ENCODE results near the gene ANKRD11. TPM values are rescaled to one million over a fixed set of nuclear protein-coding genes. Genes with fewer than 3 reads are reported as not detected.

The ANKRD11 gene
- total RNA-seq, 2 donors from 2014 or later, result 197 to 320 TPM

DNA sequence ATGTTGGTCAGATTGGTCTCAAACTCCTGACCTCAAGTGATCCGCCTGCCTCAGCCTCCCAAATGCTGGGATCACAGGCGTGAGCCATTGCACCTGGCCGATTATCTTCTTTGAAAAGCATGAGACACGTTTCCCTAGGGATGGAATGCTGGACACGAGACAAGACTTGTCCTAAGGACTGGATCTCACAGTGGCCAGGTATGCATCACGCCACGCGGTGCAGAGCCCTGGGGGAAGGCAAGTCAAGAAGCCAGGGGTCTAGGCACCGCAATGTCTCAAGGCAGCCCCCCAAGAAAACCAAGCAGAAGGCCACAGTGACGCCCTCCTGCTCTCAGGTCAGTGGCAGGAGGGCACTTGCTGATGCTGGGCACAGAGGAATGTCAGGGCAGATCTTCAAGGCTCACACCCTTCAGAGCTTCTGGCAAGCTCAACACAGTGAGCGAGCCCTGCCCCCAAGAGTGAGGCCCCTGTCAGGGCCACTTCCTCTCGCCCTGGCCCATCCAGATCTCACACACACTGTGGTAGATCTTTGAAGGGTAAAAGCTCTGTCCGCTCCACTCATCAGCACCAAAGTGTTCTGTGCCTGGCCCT is 138.2 kb downstream of the ANKRD11 start:
- Mint-ChIP-seq H3K4me3 (peak overlapping the region; percentile 16), H3K9me3 (no peaks in the 10 kb centered on the region), H3K4me1 (ENCODE audit: low read depth in 2 of 2) (peaks cover 60 to 75% of the 10 kb centered on the region in 2 donors), H3K36me3 (no peaks in the 10 kb centered on the region), H3K27ac (peak overlapping the region in 1 of 2 donors; percentile 61), H3K27me3 (no peaks in the 10 kb centered on the region)
- peak; percentile 65 to 73 for ATAC-seq
- no peak for DNase-seq (ENCODE audit: low spot score)

DNA sequence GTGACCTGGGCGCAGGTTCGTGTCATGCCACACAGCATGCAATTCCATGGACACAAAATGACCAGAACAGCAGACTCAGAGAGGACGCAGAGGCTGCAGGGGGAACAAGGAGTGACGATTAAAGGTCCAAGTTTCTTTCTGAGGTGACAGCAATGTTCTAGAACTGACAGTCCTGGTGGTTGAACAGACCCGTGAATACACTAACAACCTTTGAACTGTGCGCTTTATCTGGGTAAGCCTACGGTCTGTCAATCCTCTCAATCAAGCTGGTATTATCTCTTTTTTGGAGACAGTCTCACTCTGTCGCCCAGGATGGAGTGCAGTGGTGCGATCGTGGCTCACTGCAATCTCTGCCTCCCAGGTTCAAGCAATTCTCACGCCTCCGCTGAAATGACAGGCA is 138.7 kb downstream of the ANKRD11 start:
- peak overlapping the region; percentile 3 to 32 for H3K27ac Mint-ChIP-seq
- no peaks in the 10 kb centered on the region for H3K36me3 Mint-ChIP-seq
- ATAC-seq (no peak), DNase-seq (ENCODE audit: low spot score) (no peak)
- no peaks in the 10 kb centered on the region for H3K27me3 Mint-ChIP-seq
- peaks cover 61 to 75% of the 10 kb centered on the region in 2 donors for H3K4me1 Mint-ChIP-seq (ENCODE audit: low read depth in 2 of 2)
- H3K9me3 Mint-ChIP-seq, result no peaks in the 10 kb centered on the region
- H3K4me3 Mint-ChIP-seq, result peak overlapping the region; percentile 42

DNA sequence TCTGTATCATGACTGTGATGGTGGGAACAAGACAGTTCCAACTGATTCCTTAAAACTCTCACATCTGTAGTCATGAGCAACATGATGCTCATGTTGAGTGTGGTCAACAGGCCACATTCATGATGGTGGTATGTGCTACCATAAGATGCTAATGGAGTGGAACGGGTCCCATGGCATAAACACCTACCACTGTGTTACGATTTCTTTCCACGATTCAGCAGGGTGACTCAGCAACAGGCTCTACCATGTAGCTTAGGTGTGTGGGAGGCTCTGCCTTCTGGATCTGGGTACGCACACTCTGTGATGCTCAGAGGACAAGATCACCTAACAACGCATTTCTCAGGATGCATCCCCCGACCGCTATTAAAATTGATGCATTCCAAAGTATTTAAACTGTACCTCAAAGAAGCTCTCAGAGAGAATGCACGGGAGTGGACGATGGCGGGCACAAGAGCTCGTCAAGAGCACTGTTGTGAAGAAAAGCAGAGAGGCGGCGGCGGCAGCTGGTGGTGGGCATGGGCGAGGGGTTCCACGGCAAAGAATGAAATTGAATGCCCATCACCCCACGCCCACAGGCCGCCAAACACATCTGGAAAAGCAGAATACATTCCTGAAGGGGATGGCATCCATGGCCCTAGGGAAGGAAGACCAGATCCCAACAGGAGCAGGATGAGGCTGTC is 139.5 kb downstream of the ANKRD11 start:
- DNase-seq (ENCODE audit: low spot score) (no peak), ATAC-seq (peak in 1 of 2 donors; percentile 19)
- H3K27ac Mint-ChIP-seq, result peak overlapping the region; percentile 3 to 47
- no peaks in the 10 kb centered on the region for H3K27me3 Mint-ChIP-seq
- H3K9me3 Mint-ChIP-seq, result no peaks in the 10 kb centered on the region
- no peaks in the 10 kb centered on the region for H3K36me3 Mint-ChIP-seq
- peaks cover 68 to 83% of the 10 kb centered on the region in 2 donors for H3K4me1 Mint-ChIP-seq (ENCODE audit: low read depth in 2 of 2)
- H3K4me3 Mint-ChIP-seq, result peak overlapping the region; percentile 22

DNA sequence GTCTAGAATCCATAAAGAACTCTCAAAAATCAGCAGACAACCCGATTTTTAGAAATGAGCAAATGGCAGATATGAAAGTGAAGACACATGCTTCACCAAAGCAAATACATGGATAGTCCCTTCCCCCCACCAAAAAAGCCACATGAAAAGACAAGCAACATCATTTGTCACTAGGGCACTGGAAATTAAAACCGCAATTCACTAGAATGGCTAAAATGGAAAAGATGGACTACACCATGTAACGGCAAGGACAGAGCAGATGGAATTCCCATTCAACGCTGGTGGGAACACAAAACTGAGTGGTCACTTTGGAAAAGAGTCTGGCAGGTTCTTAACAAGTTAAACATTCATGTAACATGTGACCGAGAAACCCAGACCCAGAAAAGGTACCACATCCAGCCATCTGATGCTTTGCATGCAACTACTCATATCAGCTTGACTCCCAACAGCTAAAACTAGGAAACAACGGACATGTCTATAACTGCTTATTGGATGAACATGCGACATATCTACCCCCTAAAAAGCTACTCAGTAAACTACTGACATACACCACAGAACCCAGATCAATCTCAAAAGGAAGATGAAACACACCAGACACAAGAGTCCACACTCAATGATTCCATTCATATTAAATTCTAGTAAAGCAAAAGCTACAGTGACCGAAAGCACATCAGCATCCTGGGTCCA is 140.3 kb downstream of the ANKRD11 start:
- H3K9me3 Mint-ChIP-seq, result no peaks in the 10 kb centered on the region
- no peaks in the 10 kb centered on the region for H3K36me3 Mint-ChIP-seq
- peak overlapping the region; percentile 16 for H3K4me3 Mint-ChIP-seq
- peaks cover 68 to 81% of the 10 kb centered on the region in 2 donors for H3K4me1 Mint-ChIP-seq (ENCODE audit: low read depth in 2 of 2)
- ATAC-seq, result no peak
- DNase-seq (ENCODE audit: low spot score), result no peak
- peak overlapping the region; percentile 3 to 47 for H3K27ac Mint-ChIP-seq
- H3K27me3 Mint-ChIP-seq, result no peaks in the 10 kb centered on the region

DNA sequence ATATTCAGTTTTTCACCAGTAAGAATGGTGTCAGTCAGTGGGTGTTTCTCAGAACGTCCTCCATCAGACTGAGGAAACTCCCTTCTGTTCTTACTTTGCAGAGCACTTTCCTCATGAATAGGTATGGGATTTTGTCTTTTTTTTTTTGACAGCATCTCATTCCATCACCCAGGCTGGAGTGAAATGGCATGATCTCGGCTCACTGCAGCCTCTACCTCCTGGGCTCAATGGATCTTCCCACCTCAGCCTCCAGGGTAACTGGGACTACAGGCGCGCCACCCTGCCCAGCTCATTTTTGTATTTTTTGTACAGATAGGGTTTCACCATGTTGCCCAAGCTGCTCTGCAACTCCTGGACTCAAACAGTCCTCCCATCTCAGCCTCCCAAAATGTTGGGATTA is 142.6 kb downstream of the ANKRD11 start:
- DNase-seq (ENCODE audit: low spot score) (no peak), ATAC-seq (no peak)
- no peaks in the 10 kb centered on the region for H3K27me3 Mint-ChIP-seq
- H3K27ac Mint-ChIP-seq, result peak overlapping the region; percentile 41 to 59
- H3K9me3 Mint-ChIP-seq, result no peaks in the 10 kb centered on the region
- no peak overlapping the region for H3K4me3 Mint-ChIP-seq
- peaks cover 73 to 82% of the 10 kb centered on the region in 2 donors for H3K4me1 Mint-ChIP-seq (ENCODE audit: low read depth in 2 of 2)
- H3K36me3 Mint-ChIP-seq, result no peaks in the 10 kb centered on the region

DNA sequence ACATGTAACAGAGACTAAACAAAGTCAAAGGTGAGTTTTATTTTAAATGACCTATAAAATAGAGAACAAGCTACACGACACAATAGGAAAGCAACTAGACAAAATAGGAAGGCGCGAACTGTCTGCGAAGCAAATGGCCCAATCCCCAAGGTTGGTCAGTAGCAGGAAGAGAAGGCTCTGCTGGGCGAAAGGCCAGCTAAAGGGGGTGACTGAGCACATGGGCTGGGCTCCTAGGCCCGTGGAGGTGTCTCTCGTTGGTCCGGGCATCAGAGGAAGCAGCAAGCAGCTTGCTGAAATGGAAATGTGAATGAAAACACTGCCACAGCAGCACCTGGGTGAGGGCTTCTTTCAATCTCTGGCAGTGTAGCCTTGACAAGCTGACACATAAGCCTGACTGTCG is 143.5 kb downstream of the ANKRD11 start:
- Mint-ChIP-seq H3K4me3 (no peak overlapping the region), H3K4me1 (ENCODE audit: low read depth in 2 of 2) (peaks cover 69 to 78% of the 10 kb centered on the region in 2 donors)
- no peak for DNase-seq (ENCODE audit: low spot score)

DNA sequence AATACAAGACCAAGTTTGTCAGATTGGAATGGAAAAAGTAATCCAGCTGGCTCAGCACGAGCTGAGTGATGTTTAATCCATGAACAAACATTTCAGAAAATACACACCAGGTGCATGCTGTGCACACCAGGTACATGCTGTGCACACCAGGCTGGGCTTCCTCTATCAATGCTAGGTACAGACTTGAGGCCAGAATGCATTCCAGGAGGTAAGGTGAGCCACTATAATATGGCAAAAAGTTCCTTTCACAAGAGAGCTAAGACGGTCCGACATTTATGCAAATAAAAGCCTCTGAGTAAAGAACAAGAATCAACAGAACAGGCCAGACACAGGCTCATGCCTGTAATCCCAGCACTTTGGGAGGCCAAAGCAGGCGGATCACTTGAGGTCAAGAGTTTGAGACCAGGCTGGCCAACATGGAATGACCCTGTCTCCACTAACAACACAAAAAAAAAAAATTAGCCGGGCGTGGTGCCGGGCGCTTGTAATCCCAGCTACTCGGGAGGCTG is 144.7 kb downstream of the ANKRD11 start:
- peaks cover 67 to 74% of the 10 kb centered on the region in 2 donors for H3K4me1 Mint-ChIP-seq (ENCODE audit: low read depth in 2 of 2)
- no peaks in the 10 kb centered on the region for H3K36me3 Mint-ChIP-seq
- ATAC-seq, result no peak
- no peaks in the 10 kb centered on the region for H3K27me3 Mint-ChIP-seq
- H3K27ac Mint-ChIP-seq, result peak overlapping the region in 1 of 2 donors; percentile 59
- H3K9me3 Mint-ChIP-seq, result no peaks in the 10 kb centered on the region
- no peak overlapping the region for H3K4me3 Mint-ChIP-seq
- no peak for DNase-seq (ENCODE audit: low spot score)

More for the DNA sequence above, 143.5 kb downstream of the ANKRD11 start:
- Mint-ChIP-seq H3K9me3 (no peaks in the 10 kb centered on the region), H3K27me3 (no peaks in the 10 kb centered on the region), H3K36me3 (no peaks in the 10 kb centered on the region), H3K27ac (peak overlapping the region in 1 of 2 donors; percentile 59)
- no peak for ATAC-seq

DNA sequence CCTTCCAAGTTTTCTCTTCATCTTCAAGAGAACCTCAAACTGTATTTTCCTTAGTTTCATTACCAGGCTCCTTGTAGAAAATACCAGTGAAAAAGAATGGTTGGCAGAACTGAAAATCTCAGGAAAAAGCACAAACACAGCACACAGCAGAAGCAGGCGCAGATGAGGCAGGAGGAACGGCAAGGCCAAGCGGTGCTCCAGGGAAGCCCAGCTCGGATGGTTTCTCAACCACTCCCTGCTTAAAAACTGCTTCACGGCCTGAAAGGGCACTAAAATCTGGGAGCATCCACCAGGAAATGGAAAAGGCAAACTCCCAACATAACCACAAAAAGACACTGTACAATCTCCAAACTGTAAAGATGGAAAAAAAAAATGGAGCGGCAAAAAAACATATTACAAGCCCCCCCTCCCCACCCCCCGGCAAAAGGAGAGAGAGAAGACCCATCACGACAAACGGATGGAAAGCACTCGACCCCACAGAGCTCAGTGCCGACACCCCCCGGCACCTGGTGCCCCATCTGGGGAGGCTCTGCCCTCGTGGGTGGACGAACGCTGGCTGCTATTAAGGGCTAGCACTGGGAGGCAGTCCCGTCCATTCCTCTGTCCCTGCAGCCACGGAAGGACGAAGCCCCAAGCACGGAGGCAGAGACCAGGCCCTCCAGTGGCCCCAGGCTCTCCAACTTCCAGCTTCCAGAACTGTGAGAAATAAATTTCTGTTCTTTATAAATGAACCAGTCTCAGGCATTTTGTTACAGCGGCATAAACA is 145.3 kb downstream of the ANKRD11 start:
- Mint-ChIP-seq H3K4me1 (ENCODE audit: low read depth in 2 of 2) (peaks cover 65 to 70% of the 10 kb centered on the region in 2 donors), H3K36me3 (no peaks in the 10 kb centered on the region), H3K9me3 (no peaks in the 10 kb centered on the region), H3K27me3 (no peaks in the 10 kb centered on the region), H3K27ac (peak overlapping the region in 1 of 2 donors; percentile 59), H3K4me3 (no peak overlapping the region)
- no peak for ATAC-seq
- no peak for DNase-seq (ENCODE audit: low spot score)

DNA sequence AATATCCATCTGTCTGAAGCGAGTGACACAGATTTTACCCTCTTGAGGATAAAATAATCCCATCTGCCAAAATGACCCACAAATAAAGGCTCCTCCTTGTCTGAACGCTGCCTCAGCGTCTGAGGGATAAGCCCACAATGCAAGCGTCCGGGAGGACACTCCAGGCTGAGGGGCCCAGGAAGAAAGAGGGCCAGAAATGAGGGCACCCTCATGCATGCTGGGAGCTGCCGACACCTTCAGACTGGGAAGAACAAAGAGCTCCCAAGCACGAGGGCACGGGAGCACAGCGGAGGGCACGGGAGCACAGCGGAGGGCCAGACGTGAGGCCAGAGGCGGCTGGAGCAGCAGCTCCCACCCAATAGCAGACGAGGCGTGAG is 145.9 kb downstream of the ANKRD11 start:
- Mint-ChIP-seq H3K27ac (peak overlapping the region; percentile 23 to 33), H3K27me3 (no peaks in the 10 kb centered on the region), H3K9me3 (no peaks in the 10 kb centered on the region), H3K4me3 (no peak overlapping the region), H3K36me3 (no peaks in the 10 kb centered on the region), H3K4me1 (ENCODE audit: low read depth in 2 of 2) (peaks cover 63 to 68% of the 10 kb centered on the region in 2 donors)
- DNase-seq (ENCODE audit: low spot score) (no peak), ATAC-seq (no peak)

DNA sequence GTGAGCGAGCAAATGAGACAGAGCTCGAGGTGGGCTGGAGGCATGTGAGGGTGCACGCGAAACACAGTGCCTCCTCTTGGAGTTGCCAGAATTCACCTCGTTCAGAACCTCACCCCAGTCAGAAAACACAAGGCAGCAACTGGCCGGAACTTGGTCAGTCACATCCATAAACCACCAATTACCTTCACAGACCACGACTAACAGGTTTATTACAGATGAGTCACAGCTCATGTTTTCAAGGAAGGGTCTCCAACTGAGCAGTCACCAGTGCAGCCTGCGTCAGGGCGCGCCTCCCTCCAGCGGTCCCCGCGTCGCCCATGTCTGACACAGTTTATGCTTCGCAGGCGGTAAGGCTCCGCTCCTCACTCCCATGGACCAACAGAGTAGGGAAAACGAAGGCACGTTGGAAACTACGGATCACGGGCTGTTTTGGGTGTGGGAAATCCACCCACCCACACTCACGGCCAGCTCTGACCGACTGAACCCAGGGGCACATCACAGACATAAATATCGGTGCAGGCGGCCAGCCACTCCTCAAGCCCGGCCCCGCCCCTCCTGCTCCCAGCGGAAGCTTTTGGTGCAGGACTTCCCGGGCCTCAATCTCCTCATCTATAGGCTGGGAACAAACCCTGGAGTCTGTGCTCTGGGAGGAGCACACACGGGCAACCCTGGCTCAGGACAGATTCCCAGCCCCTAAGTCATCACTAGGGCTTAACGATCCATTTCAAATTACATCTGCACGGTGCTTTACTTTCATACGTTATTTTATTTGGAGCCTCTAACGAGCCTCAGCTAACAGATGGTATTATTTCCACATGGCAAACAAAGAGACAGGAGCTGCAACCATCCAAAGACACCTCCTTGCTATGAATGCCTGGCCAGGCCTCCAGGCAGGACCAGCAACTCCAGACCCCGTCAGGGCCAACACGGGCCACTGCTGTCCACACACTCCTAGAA is 146.6 kb downstream of the ANKRD11 start:
- DNase-seq (ENCODE audit: low spot score) (no peak), ATAC-seq (no peak)
- H3K36me3 Mint-ChIP-seq, result no peaks in the 10 kb centered on the region
- H3K4me3 Mint-ChIP-seq, result no peak overlapping the region
- H3K9me3 Mint-ChIP-seq, result no peaks in the 10 kb centered on the region
- H3K27me3 Mint-ChIP-seq, result no peaks in the 10 kb centered on the region
- peak overlapping the region; percentile 23 to 33 for H3K27ac Mint-ChIP-seq
- peaks cover 65 to 68% of the 10 kb centered on the region in 2 donors for H3K4me1 Mint-ChIP-seq (ENCODE audit: low read depth in 2 of 2)

DNA sequence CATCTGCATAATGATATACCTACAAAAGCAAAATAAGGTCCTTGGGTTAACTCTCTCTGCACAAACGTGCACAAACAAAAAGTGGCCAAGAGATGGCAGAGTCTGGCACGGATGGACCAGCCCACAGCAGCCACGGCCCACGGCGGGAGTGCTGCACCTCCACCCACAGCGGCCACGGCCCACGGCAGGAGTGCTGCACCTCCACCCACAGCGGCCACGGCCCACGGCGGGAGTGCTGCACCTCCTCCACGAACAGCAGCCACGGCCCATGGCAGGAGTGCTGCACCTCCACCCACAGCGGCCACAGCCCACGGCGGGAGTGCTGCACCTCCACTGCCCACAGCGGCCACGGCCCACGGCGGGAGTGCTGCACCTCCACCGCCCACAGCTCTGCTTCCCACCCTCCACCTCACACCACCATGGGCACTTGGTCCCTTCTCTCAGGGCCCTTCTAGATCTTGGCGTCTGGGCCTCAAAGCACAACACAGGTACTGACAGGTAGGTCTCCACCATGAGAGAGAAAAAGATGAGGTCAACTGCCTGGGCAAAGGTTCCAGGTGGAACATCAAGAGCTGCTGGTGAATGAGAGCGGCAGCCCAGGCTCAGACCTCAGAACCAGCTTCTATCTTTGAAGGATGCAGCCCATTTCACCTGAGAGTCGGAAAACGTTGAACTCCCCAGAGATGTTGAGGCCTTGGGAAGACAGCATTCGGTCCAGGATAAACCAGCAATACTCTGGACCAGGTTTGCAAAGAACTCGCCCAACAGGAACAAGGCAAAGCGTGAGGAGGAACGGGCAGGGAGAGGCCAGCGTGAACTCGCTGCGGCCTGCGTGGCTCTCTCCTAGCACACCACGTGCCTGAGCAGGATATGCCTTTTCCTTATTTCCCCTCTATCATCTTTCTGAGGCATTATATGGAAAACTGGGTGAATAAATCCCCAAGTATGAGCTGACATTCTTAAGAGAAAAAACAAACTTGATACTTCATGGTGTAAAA is 148.4 kb downstream of the ANKRD11 start:
- Mint-ChIP-seq H3K27me3 (no peaks in the 10 kb centered on the region), H3K9me3 (no peaks in the 10 kb centered on the region), H3K36me3 (no peaks in the 10 kb centered on the region), H3K4me3 (no peak overlapping the region), H3K27ac (peak overlapping the region; percentile 25 to 60), H3K4me1 (ENCODE audit: low read depth in 2 of 2) (peaks cover 52 to 65% of the 10 kb centered on the region in 2 donors)
- ATAC-seq (peak in 1 of 2 donors; percentile 48), DNase-seq (ENCODE audit: low spot score) (no peak)

DNA sequence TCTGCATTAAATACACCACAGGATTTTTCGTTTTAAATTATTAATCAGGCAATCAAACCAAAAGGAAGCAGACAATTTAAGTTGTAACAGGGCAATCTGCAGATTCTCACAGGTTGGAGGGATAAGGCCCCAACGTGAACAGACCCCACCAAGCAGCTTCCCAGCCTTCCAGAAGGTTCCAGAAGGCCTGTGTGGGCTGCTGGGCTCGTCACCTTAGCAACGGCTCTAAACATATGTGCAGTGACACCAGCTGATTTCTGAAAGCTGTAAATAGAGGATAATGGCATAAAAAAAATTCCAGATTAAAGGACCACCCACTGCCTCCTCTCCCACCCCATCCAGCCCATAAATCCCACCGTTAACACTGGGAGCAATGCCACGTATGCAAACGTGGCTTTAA is 149.1 kb downstream of the ANKRD11 start:
- Mint-ChIP-seq H3K4me3 (peak overlapping the region; percentile 39), H3K27ac (peak overlapping the region; percentile 68 to 83), H3K27me3 (no peaks in the 10 kb centered on the region), H3K36me3 (no peaks in the 10 kb centered on the region), H3K4me1 (ENCODE audit: low read depth in 2 of 2) (peaks cover 44 to 59% of the 10 kb centered on the region in 2 donors), H3K9me3 (no peaks in the 10 kb centered on the region)
- ATAC-seq (no peak), DNase-seq (ENCODE audit: low spot score) (no peak)

Measured in natural killer cell treated with Interleukin-12 subunit alpha and Interleukin-12 subunit beta and Interleukin-15 and Interleukin-18, amount 100 ng/mL, for 72 hours (primary cell).